Heart left ventricle (tissue), 13 donors: ENCODE measurements around the gene CNNM4.

ENCODE experiments used
- CTCF ChIP-seq, 12 donors: fragments of 200-600 bp; sonication (generic) in 4 of 12; IDR thresholded peaks; one replicate each; pipeline versions ENCODE4 v1.5.0 to v1.8.0; 2018 to 2022; ENCODE audit warnings: antibody characterized with exemption in 12 of 12, mild to moderate bottlenecking in 5 of 12
- POLR2A ChIP-seq, 2 donors: fragments of 450-650 bp; IDR thresholded peaks; one replicate each; pipeline ENCODE4 v1.6.1; 2017; ENCODE audit warnings: antibody characterized with exemption in 2 of 2, mild to moderate bottlenecking in 2 of 2, moderate library complexity in 2 of 2
- donor health status: ischemic (EF 13 %, LVEDD 7.1; RV severe dilation, severe dysfunction).
- donor health status: DM: no; HTN: yes; CAD: no.
- donor health status: DM: no; HTN: no; CAD: no.
- donor health status: ischemic (EF 25% LVEDD 6.9; RV normal size, moderate dysfunction).
- donor health status: ischemic (EF 25% LVEDD 5.7; RV mildly dilated, moderate dysfunction).
- donor health status: ischemic (EF 35%, LVEDD 5.7; RV mildly dilated, moderate dysfunction).
- donor health status: nonischemic (EF 11% LVEDD 7.7; RV severe dilation, severe dysfunction).
- donor health status: DM: yes; HTN: yes; CAD: no.
- donor health status: PGD.
- donor health status: ischemic (EF 29% LVEDD 5.4; RV normal size, mild dysfunction).
- donor health status: nonischemic (EF 23%, LVEDD 6.1; RV moderate dilation, normal function).

DNA sequence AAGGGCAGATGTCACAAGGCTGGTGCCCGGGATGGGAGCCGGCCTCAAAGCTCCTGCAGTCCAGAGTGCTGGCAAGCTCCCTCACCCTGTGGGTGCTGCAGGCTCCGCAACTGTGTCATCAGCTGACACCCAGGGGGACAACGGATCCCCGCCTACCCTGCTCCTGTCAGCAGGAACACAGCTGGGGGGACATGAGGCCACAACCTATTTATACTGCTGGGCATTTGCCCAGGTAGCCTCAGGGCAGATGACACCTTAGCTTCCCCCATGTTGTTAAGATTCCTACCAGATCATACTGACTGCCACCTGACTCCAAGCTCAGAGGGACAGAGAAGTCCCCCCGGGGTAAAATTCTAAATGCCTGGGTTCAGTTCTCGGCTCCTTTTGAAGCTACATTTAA, 81.9 kb downstream of the CNNM4 start:
- TF ChIP-seq CTCF (IDR thresholded peaks at IDR 0.05) (no peak), POLR2A (IDR thresholded peaks at IDR 0.05) (no peak)
